Left cardiac atrium (tissue), 4 donors: ENCODE measurements around the gene NRIP3. TPM values are rescaled to one million over a fixed set of nuclear protein-coding genes. Genes with fewer than 3 reads are reported as not detected.

Experiments
- ATAC-seq, 2 donors: fragments of 200-7000 bp; cut with Tn5 transposase; one replicate each; pipeline ENCODE4 v1.9.1; 2020; ENCODE audit warnings: mild to moderate bottlenecking in 2 of 2, moderate library complexity in 2 of 2
- DNase-seq: peaks from one replicate; pipeline ENCODE4 v3.0.0-alpha.2; 2020
- intact Hi-C, 2 donors: fragments of 100-400 bp; cut with DNase I; formaldehyde crosslinking; loops; one replicate each; pipeline versions ENCODE4 v1.14.1 to v1.15.1; 2022 to 2023
- long read RNA-seq: library from polyadenylated mRNA; unstranded; transcript quantifications from one replicate; pipeline ENCODE4 v2.0.0, GENCODE V29; 2021
- total RNA-seq, 2 donors: library from RNA; stranded (reverse); fragmentation: NEBNext Ultra II Directional; extraction: Animal tissue kit (Norgen Biotek cat#: 25700); gene quantifications; one replicate each; pipeline ENCODE4 v1.2.1, GENCODE V29; 2021
- donor health status: DM: no; HTN: yes; CAD: no.
- donor health status: DM: no; HTN: yes; CAD: no; lungs with severe emphysema.
- donor health status: DM: yes; HTN: yes; CAD: no.
- donor health status: Dilated cardiomyopathy.

The NRIP3 gene
- total RNA-seq: 1 to 10 TPM; 1.8 to 1.9 TPM
- long read RNA-seq, partial matches to known transcripts: 0 of 4 reads
- long read RNA-seq, other reads (novel, unspliced or antisense): 1 of 4 reads

- intact Hi-C loops: no loop called here
- peak; percentile 82 for DNase-seq
- peak; percentile 93 to 94 for ATAC-seq
Observed at GRCh38 chr11:9003573-9004182, at the start of gene NRIP3. Gene NRIP3 (minus strand): TSS chr11:9004001. CDS start chr11:9003935, 66 bp downstream.

GRCh38 chr11:9052316-9052715 lies 48.5 kb upstream of the NRIP3 start:
- ATAC-seq (no peak), DNase-seq (no peak)
- intact Hi-C loops: no loop called here

GRCh38 chr11:9049959-9050358 lies 46.2 kb upstream of the NRIP3 start:
- intact Hi-C loops: no loop called here
- ATAC-seq (no peak), DNase-seq (no peak)

- intact Hi-C loops: no loop called here
- no peak for DNase-seq
- peak; percentile 54 to 76 for ATAC-seq
Observed at GRCh38 chr11:9047964-9048523, 44.2 kb upstream of the NRIP3 start.

- intact Hi-C loops: no loop called here
- ATAC-seq (no peak), DNase-seq (no peak)
Observed at GRCh38 chr11:9046481-9046880, 42.7 kb upstream of the NRIP3 start.

- intact Hi-C loops: no loop called here
- DNase-seq (no peak), ATAC-seq (no peak)
Observed at GRCh38 chr11:9042488-9042887, 38.7 kb upstream of the NRIP3 start.

- intact Hi-C loops: no loop called here
- DNase-seq: no peak
- ATAC-seq: no peak
Observed at GRCh38 chr11:9041747-9042146, 37.9 kb upstream of the NRIP3 start.

- no peak for DNase-seq
- intact Hi-C loops: no loop called here
- no peak for ATAC-seq
Observed at GRCh38 chr11:9040410-9040809, 36.6 kb upstream of the NRIP3 start.

GRCh38 chr11:9039863-9040262 lies 36.1 kb upstream of the NRIP3 start:
- DNase-seq (no peak), ATAC-seq (no peak)
- intact Hi-C loops: no loop called here

- intact Hi-C loops: no loop called here
- no peak for ATAC-seq
- no peak for DNase-seq
Observed at GRCh38 chr11:9039198-9039597, 35.4 kb upstream of the NRIP3 start.

GRCh38 chr11:9038541-9038940 lies 34.7 kb upstream of the NRIP3 start:
- ATAC-seq (no peak), DNase-seq (no peak)
- intact Hi-C loops: no loop called here

GRCh38 chr11:9037963-9038362 lies 34.2 kb upstream of the NRIP3 start:
- DNase-seq: no peak
- intact Hi-C loops: no loop called here
- ATAC-seq: no peak

- DNase-seq: no peak
- intact Hi-C loops: no loop called here
- no peak for ATAC-seq
Observed at GRCh38 chr11:9037046-9037780, 33.4 kb upstream of the NRIP3 start.

GRCh38 chr11:9030601-9031000 lies 26.8 kb upstream of the NRIP3 start:
- no peak for DNase-seq
- intact Hi-C loops: no loop called here
- no peak for ATAC-seq

- DNase-seq (no peak), ATAC-seq (no peak)
- intact Hi-C loops: no loop called here
Observed at GRCh38 chr11:9029422-9029821, 25.6 kb upstream of the NRIP3 start.

GRCh38 chr11:9028581-9028980 lies 24.8 kb upstream of the NRIP3 start:
- intact Hi-C loops: no loop called here
- no peak for DNase-seq
- ATAC-seq: no peak

GRCh38 chr11:9025101-9025850 lies 21.5 kb upstream of the NRIP3 start:
- DNase-seq (no peak), ATAC-seq (no peak)
- intact Hi-C loops: no loop called here

GRCh38 chr11:9022961-9023680 lies 19.3 kb upstream of the NRIP3 start:
- ATAC-seq: no peak
- intact Hi-C loops: no loop called here

GRCh38 chr11:9020916-9021315 lies 17.1 kb upstream of the NRIP3 start:
- intact Hi-C loops: no loop called here

More at GRCh38 chr11:9022961-9023680, 19.3 kb upstream of the NRIP3 start:
- DNase-seq: no peak

More at GRCh38 chr11:9020916-9021315, 17.1 kb upstream of the NRIP3 start:
- ATAC-seq: no peak
- DNase-seq: no peak
